HEK293 (cell line): ENCODE measurements around the gene ARHGAP24.

Source experiments
- CTCF ChIA-PET: fragments of 350-600 bp; formaldehyde crosslinking; extraction: SDS; loops from one replicate; lab custom pipeline; 2021; ENCODE audit warnings: antibody characterized with exemption; lab: Yijun Ruan, JAX
- POLR2A ChIA-PET: fragments of 300-600 bp; formaldehyde crosslinking; extraction: SDS; loops from one replicate; lab custom pipeline; 2020; ENCODE audit warnings: antibody characterized with exemption, inconsistent platforms; lab: Yijun Ruan, JAX
- H3K27ac ChIP-seq: fragments of 200-500 bp; sonication (Bioruptor generic); 2 replicates; pipeline ENCODE4 v1.5.1; 2014; ENCODE audit warnings: low read depth, low read length, control low read depth, inconsistent platforms; ENCODE audit errors: extremely low read depth
- H3K36me3 ChIP-seq, 2 experiments: fragments of 200-500 bp in 1 of 2; sonication (Bioruptor generic) in 1 of 2; 1 replicate in 1 of 2; 2 replicates in 1 of 2; pipeline ENCODE4 v1.5.1; 2014 to 2017; ENCODE audit warnings: inconsistent platforms in 2 of 2, low read length in 2 of 2; ENCODE audit not compliant: control insufficient read depth in 2 of 2, insufficient read depth in 1 of 2
- H3K4me1 ChIP-seq: fragments of 200-500 bp; sonication (Bioruptor generic); 2 replicates; pipeline ENCODE4 v1.5.1; 2014; ENCODE audit warnings: mild to moderate bottlenecking, low read length, inconsistent platforms; ENCODE audit not compliant: control insufficient read depth, insufficient read depth
- H3K4me3 ChIP-seq: 2 replicates; pipeline ENCODE4 v1.5.1; 2011; ENCODE audit warnings: low read depth, mild to moderate bottlenecking, control low read depth, low read length, moderate library complexity
- H3K9me3 ChIP-seq: fragments of 200-500 bp; sonication (Bioruptor generic); 2 replicates; pipeline ENCODE4 v1.5.1; 2014; ENCODE audit warnings: low read depth, low read length, inconsistent platforms; ENCODE audit not compliant: control insufficient read depth, insufficient read depth
- GFI1B ChIP-seq: fragments of 450-650 bp; formaldehyde crosslinking; IDR thresholded peaks from 2 replicates; pipeline ENCODE4 v1.5.1; 2016; ENCODE audit warnings: missing biosample characterization, missing genetic modification characterization
- HOXC10 ChIP-seq: sonication (generic); formaldehyde crosslinking; IDR thresholded peaks from 2 replicates; pipeline ENCODE4 v1.8.1; 2023; ENCODE audit warnings: mild to moderate bottlenecking, missing genetic modification reagents
- IKZF3 ChIP-seq: fragments of 450-650 bp; IDR thresholded peaks from 2 replicates; pipeline ENCODE4 v1.5.0; 2018; ENCODE audit warnings: missing biosample characterization, mild to moderate bottlenecking, missing genetic modification characterization, moderate library complexity
- MZF1 ChIP-seq: fragments of 450-650 bp; formaldehyde crosslinking; IDR thresholded peaks from 2 replicates; pipeline ENCODE4 v1.5.1; 2017; ENCODE audit warnings: missing biosample characterization, missing genetic modification characterization, borderline replicate concordance
- OVOL3 ChIP-seq: fragments of 450-650 bp; formaldehyde crosslinking; IDR thresholded peaks from 2 replicates; pipeline ENCODE4 v1.5.1; 2016; ENCODE audit warnings: missing biosample characterization, missing genetic modification characterization
- ZBTB21 ChIP-seq: fragments of 450-650 bp; formaldehyde crosslinking; IDR thresholded peaks from 2 replicates; pipeline ENCODE4 v1.5.1; 2017; ENCODE audit warnings: missing biosample characterization, missing genetic modification characterization
- ZFP69B ChIP-seq: fragments of 450-650 bp; formaldehyde crosslinking; IDR thresholded peaks from 2 replicates; pipeline ENCODE4 v1.5.1; 2016; ENCODE audit warnings: missing biosample characterization, missing genetic modification characterization
- ZNF155 ChIP-seq: fragments of 450-650 bp; formaldehyde crosslinking; IDR thresholded peaks from 2 replicates; pipeline ENCODE4 v1.5.1; 2016; ENCODE audit warnings: missing biosample characterization, missing genetic modification characterization
- ZNF175 ChIP-seq: fragments of 450-650 bp; formaldehyde crosslinking; IDR thresholded peaks from 2 replicates; pipeline ENCODE4 v1.5.1; 2016; ENCODE audit warnings: missing biosample characterization, missing genetic modification characterization
- ZNF202 ChIP-seq: fragments of 450-650 bp; formaldehyde crosslinking; IDR thresholded peaks from 2 replicates; pipeline ENCODE4 v1.5.1; 2016; ENCODE audit warnings: missing biosample characterization, missing genetic modification characterization, borderline replicate concordance
- ZNF211 ChIP-seq: fragments of 450-650 bp; formaldehyde crosslinking; IDR thresholded peaks from 2 replicates; pipeline ENCODE4 v1.5.1; 2016; ENCODE audit warnings: low read depth, missing biosample characterization, missing genetic modification characterization
- ZNF23 ChIP-seq: fragments of 450-650 bp; formaldehyde crosslinking; IDR thresholded peaks from 2 replicates; pipeline ENCODE4 v1.5.1; 2016; ENCODE audit warnings: missing biosample characterization, missing genetic modification characterization, borderline replicate concordance
- ZNF239 ChIP-seq: fragments of 450-650 bp; formaldehyde crosslinking; IDR thresholded peaks from 2 replicates; pipeline ENCODE4 v1.5.1; 2016; ENCODE audit warnings: missing biosample characterization, missing genetic modification characterization
- ZNF292 ChIP-seq: fragments of 450-650 bp; formaldehyde crosslinking; IDR thresholded peaks from 2 replicates; pipeline ENCODE4 v1.5.1; 2016; ENCODE audit warnings: low read depth, missing biosample characterization, missing genetic modification characterization, borderline replicate concordance
- ZNF324 ChIP-seq: fragments of 450-650 bp; formaldehyde crosslinking; IDR thresholded peaks from 2 replicates; pipeline ENCODE4 v1.5.1; 2016; ENCODE audit warnings: missing biosample characterization, missing genetic modification characterization
- ZNF350 ChIP-seq: fragments of 450-650 bp; formaldehyde crosslinking; IDR thresholded peaks from 2 replicates; pipeline ENCODE4 v1.5.0; 2017; ENCODE audit warnings: missing biosample characterization, mild to moderate bottlenecking, missing genetic modification characterization
- ZNF37A ChIP-seq: fragments of 450-650 bp; IDR thresholded peaks from 2 replicates; pipeline ENCODE4 v1.5.1; 2018; ENCODE audit warnings: missing biosample characterization, missing genetic modification characterization
- ZNF473 ChIP-seq: fragments of 450-650 bp; formaldehyde crosslinking; IDR thresholded peaks from 2 replicates; pipeline ENCODE4 v1.5.1; 2017; ENCODE audit warnings: missing biosample characterization, missing genetic modification characterization
- ZNF514 ChIP-seq: fragments of 450-650 bp; formaldehyde crosslinking; IDR thresholded peaks from 2 replicates; pipeline ENCODE4 v1.5.1; 2016; ENCODE audit warnings: missing biosample characterization, missing genetic modification characterization
- ZNF521 ChIP-seq: fragments of 450-650 bp; formaldehyde crosslinking; IDR thresholded peaks from 2 replicates; pipeline ENCODE4 v1.5.1; 2017; ENCODE audit warnings: missing biosample characterization, mild to moderate bottlenecking, missing genetic modification characterization
- ZNF548 ChIP-seq: fragments of 450-650 bp; formaldehyde crosslinking; IDR thresholded peaks from 2 replicates; pipeline ENCODE4 v1.5.1; 2016; ENCODE audit warnings: missing biosample characterization, missing genetic modification characterization
- ZNF560 ChIP-seq: fragments of 450-650 bp; formaldehyde crosslinking; IDR thresholded peaks from 2 replicates; pipeline ENCODE4 v1.5.1; 2017; ENCODE audit warnings: missing biosample characterization, missing genetic modification characterization, borderline replicate concordance
- ZNF654 ChIP-seq: fragments of 450-650 bp; formaldehyde crosslinking; IDR thresholded peaks from 2 replicates; pipeline ENCODE4 v1.5.1; 2016; ENCODE audit warnings: low read depth, missing biosample characterization, missing genetic modification characterization
- ZNF768 ChIP-seq: fragments of 450-650 bp; formaldehyde crosslinking; IDR thresholded peaks from 2 replicates; pipeline ENCODE4 v1.5.1; 2018; ENCODE audit warnings: missing biosample characterization, mild to moderate bottlenecking, missing genetic modification characterization
- ZNF791 ChIP-seq: fragments of 450-650 bp; formaldehyde crosslinking; IDR thresholded peaks from 2 replicates; pipeline ENCODE4 v1.5.1; 2016; ENCODE audit warnings: missing biosample characterization, missing genetic modification characterization
- TF ChIP-seq, protein P1 (sequence below): fragments of 450-650 bp; IDR thresholded peaks from 2 replicates; pipeline ENCODE4 v1.5.1; 2018; ENCODE audit warnings: missing biosample characterization, missing genetic modification characterization
- TF ChIP-seq, protein P2 (sequence below): fragments of 450-650 bp; formaldehyde crosslinking; IDR thresholded peaks from 2 replicates; pipeline ENCODE4 v1.5.1; 2016; ENCODE audit warnings: missing biosample characterization, missing genetic modification characterization
- TF ChIP-seq, protein P3 (sequence below): fragments of 450-650 bp; formaldehyde crosslinking; IDR thresholded peaks from 2 replicates; pipeline ENCODE4 v1.5.1; 2016; ENCODE audit warnings: missing biosample characterization, missing genetic modification characterization
- TF ChIP-seq, protein P4 (sequence below): fragments of 450-650 bp; formaldehyde crosslinking; IDR thresholded peaks from 2 replicates; pipeline ENCODE4 v1.5.1; 2017; ENCODE audit warnings: missing biosample characterization, missing genetic modification characterization

Gene ARHGAP24

DNA sequence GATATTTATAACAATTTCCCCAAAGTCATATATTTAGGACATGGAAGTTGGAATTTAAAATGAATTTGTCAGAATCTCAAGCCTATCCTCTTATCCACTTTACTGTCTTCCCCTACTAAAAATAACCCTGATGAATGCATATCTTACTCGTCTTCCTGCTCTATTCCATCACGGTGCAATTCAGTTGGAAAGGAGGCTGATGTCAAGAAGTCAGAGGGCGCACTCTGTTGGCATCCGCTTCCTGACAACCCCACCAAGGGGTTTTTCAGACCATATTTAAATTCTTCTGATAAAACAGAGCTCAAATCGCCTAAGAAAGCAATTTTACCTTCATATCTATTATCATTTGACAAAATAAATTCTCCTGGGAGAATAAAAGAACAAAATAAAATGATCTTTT, 233.5 kb downstream of the ARHGAP24 start (continued):
- no peak for TF ChIP-seq ZNF175
- TF ChIP-seq ZNF548 = no peak
- no peak for TF ChIP-seq ZNF37A
- no peak for TF ChIP-seq MZF1 (tag by site-specific recombination)
- TF ChIP-seq HOXC10 = no peak
- no peak for TF ChIP-seq ZNF155
- TF ChIP-seq ZNF23 (tag by site-specific recombination) = no peak
- no peak for TF ChIP-seq ZNF202

DNA sequence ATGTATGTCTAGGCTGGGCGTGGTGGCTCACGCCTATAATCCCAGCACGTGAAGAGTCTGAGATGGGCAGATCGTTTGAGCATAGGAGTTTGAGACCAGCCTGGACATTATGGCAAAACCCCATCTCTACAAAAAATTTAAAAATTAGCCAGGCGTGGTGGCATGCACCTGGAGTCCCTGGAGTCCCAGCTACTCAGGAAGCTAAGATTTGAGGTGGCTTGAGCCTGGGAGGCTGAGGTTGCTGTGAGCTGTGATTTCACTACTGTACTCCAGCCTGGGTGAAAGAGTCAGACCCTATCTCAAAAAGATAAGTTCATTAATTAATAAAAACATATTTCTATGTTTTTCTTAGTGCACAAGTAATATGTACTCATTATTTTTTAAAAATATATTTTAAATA, 238.1 kb downstream of the ARHGAP24 start:
- Histone ChIP-seq H3K27ac (no peak overlapping the region), H3K4me1 (no peaks in the 10 kb centered on the region), H3K36me3 (no peaks in the 10 kb centered on the region), H3K4me3 (no peak overlapping the region), H3K9me3 (no peaks in the 10 kb centered on the region)
- ChIA-PET POLR2A (no interaction called here), CTCF (no interaction called here)
- TF ChIP-seq IKZF3 (tag by site-specific recombination) (no peak), ZNF654 (tag by site-specific recombination) (no peak), ZNF350 (no peak), ZNF473 (tag by site-specific recombination) (no peak), ZNF791 (tag by site-specific recombination) (no peak), ZBTB21 (tag by site-specific recombination) (no peak), ZNF239 (tag by site-specific recombination) (no peak), ZNF514 (tag by site-specific recombination) (no peak), GFI1B (tag by site-specific recombination) (no peak), ZFP69B (tag by site-specific recombination) (no peak)
- TF ChIP-seq, protein P1, sequence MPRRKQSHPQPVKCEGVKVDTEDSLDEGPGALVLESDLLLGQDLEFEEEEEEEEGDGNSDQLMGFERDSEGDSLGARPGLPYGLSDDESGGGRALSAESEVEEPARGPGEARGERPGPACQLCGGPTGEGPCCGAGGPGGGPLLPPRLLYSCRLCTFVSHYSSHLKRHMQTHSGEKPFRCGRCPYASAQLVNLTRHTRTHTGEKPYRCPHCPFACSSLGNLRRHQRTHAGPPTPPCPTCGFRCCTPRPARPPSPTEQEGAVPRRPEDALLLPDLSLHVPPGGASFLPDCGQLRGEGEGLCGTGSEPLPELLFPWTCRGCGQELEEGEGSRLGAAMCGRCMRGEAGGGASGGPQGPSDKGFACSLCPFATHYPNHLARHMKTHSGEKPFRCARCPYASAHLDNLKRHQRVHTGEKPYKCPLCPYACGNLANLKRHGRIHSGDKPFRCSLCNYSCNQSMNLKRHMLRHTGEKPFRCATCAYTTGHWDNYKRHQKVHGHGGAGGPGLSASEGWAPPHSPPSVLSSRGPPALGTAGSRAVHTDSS (tag by site-specific recombination) = no peak

DNA sequence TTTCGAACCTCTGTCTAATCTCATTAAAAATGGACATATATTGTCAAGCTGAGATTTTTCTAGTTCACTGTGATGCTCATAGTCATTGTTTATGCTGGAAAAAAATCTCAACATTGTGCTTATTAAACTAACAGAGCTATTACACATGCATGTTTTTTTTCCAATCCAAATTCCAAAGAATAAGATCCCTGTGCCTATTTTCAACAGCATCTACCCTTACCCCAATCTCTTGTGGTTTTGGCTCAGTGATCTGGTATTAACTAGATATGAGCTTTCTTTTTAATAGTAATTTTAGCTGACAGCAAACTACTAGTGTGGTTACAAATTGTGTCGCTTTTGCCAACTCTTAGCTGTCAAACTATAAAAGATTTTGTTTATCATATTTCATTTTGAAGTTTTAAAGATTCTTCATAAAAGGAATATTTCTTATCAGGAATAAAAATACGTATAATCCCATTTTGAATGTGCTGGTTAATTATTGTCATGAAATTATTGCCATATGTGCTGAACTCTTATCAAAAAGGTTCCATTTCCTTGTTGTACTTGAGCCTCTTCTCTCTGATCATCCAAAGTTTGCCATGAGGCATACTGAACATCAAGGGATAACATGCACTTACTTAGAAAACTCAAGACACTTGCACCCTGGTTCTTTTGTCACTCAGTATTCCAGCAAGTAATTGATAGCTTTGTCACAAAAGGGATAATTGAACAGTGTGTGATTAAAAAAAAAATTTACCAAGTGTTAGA, 241.2 kb downstream of the ARHGAP24 start:
- H3K9me3 ChIP-seq = no peaks in the 10 kb centered on the region
- H3K4me1 ChIP-seq = no peaks in the 10 kb centered on the region
- ChIA-PET CTCF (interaction anchor here (0.8 kb wide), 1 partner anchor 568 kb away, joined by 3 read pairs; no protein-coding TSS in a partner anchor), POLR2A (no interaction called here)
- H3K27ac ChIP-seq = no peak overlapping the region
- no peaks in the 10 kb centered on the region for H3K36me3 ChIP-seq
- H3K4me3 ChIP-seq = no peak overlapping the region
- TF ChIP-seq ZNF211 (tag by site-specific recombination) (no peak), MZF1 (tag by site-specific recombination) (no peak), ZNF324 (tag by site-specific recombination) (no peak), OVOL3 (tag by site-specific recombination) (no peak), ZNF560 (tag by site-specific recombination) (no peak), ZNF292 (no peak), ZNF521 (tag by site-specific recombination) (no peak), ZNF768 (no peak)
- TF ChIP-seq, protein P2, sequence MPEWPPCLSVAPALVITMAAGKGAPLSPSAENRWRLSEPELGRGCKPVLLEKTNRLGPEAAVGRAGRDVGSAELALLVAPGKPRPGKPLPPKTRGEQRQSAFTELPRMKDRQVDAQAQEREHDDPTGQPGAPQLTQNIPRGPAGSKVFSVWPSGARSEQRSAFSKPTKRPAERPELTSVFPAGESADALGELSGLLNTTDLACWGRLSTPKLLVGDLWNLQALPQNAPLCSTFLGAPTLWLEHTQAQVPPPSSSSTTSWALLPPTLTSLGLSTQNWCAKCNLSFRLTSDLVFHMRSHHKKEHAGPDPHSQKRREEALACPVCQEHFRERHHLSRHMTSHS (tag by site-specific recombination) = no peak
- TF ChIP-seq, protein P3, sequence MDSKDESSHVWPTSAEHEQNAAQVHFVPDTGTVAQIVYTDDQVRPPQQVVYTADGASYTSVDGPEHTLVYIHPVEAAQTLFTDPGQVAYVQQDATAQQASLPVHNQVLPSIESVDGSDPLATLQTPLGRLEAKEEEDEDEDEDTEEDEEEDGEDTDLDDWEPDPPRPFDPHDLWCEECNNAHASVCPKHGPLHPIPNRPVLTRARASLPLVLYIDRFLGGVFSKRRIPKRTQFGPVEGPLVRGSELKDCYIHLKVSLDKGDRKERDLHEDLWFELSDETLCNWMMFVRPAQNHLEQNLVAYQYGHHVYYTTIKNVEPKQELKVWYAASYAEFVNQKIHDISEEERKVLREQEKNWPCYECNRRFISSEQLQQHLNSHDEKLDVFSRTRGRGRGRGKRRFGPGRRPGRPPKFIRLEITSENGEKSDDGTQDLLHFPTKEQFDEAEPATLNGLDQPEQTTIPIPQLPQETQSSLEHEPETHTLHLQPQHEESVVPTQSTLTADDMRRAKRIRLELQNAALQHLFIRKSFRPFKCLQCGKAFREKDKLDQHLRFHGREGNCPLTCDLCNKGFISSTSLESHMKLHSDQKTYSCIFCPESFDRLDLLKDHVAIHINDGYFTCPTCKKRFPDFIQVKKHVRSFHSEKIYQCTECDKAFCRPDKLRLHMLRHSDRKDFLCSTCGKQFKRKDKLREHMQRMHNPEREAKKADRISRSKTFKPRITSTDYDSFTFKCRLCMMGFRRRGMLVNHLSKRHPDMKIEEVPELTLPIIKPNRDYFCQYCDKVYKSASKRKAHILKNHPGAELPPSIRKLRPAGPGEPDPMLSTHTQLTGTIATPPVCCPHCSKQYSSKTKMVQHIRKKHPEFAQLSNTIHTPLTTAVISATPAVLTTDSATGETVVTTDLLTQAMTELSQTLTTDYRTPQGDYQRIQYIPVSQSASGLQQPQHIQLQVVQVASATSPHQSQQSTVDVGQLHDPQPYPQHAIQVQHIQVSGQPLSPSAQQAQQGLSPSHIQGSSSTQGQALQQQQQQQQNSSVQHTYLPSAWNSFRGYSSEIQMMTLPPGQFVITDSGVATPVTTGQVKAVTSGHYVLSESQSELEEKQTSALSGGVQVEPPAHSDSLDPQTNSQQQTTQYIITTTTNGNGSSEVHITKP = no peak
- TF ChIP-seq, protein P4, sequence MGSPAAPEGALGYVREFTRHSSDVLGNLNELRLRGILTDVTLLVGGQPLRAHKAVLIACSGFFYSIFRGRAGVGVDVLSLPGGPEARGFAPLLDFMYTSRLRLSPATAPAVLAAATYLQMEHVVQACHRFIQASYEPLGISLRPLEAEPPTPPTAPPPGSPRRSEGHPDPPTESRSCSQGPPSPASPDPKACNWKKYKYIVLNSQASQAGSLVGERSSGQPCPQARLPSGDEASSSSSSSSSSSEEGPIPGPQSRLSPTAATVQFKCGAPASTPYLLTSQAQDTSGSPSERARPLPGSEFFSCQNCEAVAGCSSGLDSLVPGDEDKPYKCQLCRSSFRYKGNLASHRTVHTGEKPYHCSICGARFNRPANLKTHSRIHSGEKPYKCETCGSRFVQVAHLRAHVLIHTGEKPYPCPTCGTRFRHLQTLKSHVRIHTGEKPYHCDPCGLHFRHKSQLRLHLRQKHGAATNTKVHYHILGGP (tag by site-specific recombination) = no peak
